ENCODE results near the gene HS1BP3. TPM values are rescaled to one million over a fixed set of nuclear protein-coding genes. Genes with fewer than 3 reads are reported as not detected.

The HS1BP3 gene
- total RNA-seq, 1 donor, result 25.9 TPM

GRCh38 chr2:20611844-20612356, 39.0 kb downstream of the HS1BP3 start:
- TF ChIP-seq CTCF (IDR thresholded peaks at IDR 0.05; ENCODE audit: insufficient read depth, low read depth, low read length), result no peak
- no peak for DNase-seq (ENCODE audit: low read depth)
- H3K4me3 ChIP-seq (ENCODE audit: low read depth, low read length), result no peak overlapping the region

- TF ChIP-seq CTCF (IDR thresholded peaks at IDR 0.05; ENCODE audit: insufficient read depth, low read depth, low read length), result no peak
- peak; percentile 97 for DNase-seq (ENCODE audit: low read depth)
- H3K4me3 ChIP-seq (ENCODE audit: low read depth, low read length), result no peak overlapping the region
Observed at GRCh38 chr2:20611077-20611843, 39.6 kb downstream of the HS1BP3 start.

- DNase-seq (ENCODE audit: low read depth), result no peak
- TF ChIP-seq CTCF (IDR thresholded peaks at IDR 0.05; ENCODE audit: insufficient read depth, low read depth, low read length), result no peak
- H3K4me3 ChIP-seq (ENCODE audit: low read depth, low read length), result no peak overlapping the region
Observed at GRCh38 chr2:20609995-20610357, 40.9 kb downstream of the HS1BP3 start.

- DNase-seq (ENCODE audit: low read depth), result peak; percentile 60
- TF ChIP-seq CTCF (IDR thresholded peaks at IDR 0.05; ENCODE audit: insufficient read depth, low read depth, low read length), result no peak
- H3K4me3 ChIP-seq (ENCODE audit: low read depth, low read length), result no peak overlapping the region
Observed at GRCh38 chr2:20609349-20609994, 41.4 kb downstream of the HS1BP3 start.

GRCh38 chr2:20608666-20609348, 42.1 kb downstream of the HS1BP3 start:
- no peak for DNase-seq (ENCODE audit: low read depth)
- no peak for TF ChIP-seq CTCF (IDR thresholded peaks at IDR 0.05; ENCODE audit: insufficient read depth, low read depth, low read length)

GRCh38 chr2:20607446-20607845, 43.5 kb downstream of the HS1BP3 start:
- TF ChIP-seq CTCF (IDR thresholded peaks at IDR 0.05; ENCODE audit: insufficient read depth, low read depth, low read length), result no peak
- H3K4me3 ChIP-seq (ENCODE audit: low read depth, low read length), result no peak overlapping the region
- DNase-seq (ENCODE audit: low read depth), result no peak

More at GRCh38 chr2:20608666-20609348, 42.1 kb downstream of the HS1BP3 start:
- H3K4me3 ChIP-seq (ENCODE audit: low read depth, low read length), result no peak overlapping the region
